Sigmoid colon (tissue), 7 donors: ENCODE results near the gene SPARC. TPM values are rescaled to one million over a fixed set of nuclear protein-coding genes. Genes with fewer than 3 reads are reported as not detected.

Experiments used
- DNase-seq: peaks from one replicate; pipeline ENCODE4 v3.0.0-alpha.2; 2019
- H3K27ac ChIP-seq, 4 donors: fragments of 200-600 bp; sonication (generic); one replicate each; pipeline ENCODE4 v1.5.1; 2016 to 2019; ENCODE audit warnings: mild to moderate bottlenecking in 1 of 4
- H3K27me3 ChIP-seq, 3 donors: fragments of 200-600 bp; sonication (generic); one replicate each; pipeline ENCODE4 v1.5.1; 2019; ENCODE audit warnings: mild to moderate bottlenecking in 1 of 3
- H3K36me3 ChIP-seq, 4 donors: fragments of 200-600 bp; sonication (generic); one replicate each; pipeline ENCODE4 v1.5.1; 2016 to 2019
- H3K4me1 ChIP-seq, 4 donors: fragments of 200-600 bp; sonication (generic); one replicate each; pipeline ENCODE4 v1.5.1; 2017 to 2019
- H3K4me3 ChIP-seq, 4 donors: fragments of 200-600 bp; sonication (generic); one replicate each; pipeline ENCODE4 v1.5.1; 2017 to 2019; ENCODE audit warnings: mild to moderate bottlenecking in 2 of 4, moderate library complexity in 1 of 4
- H3K9me3 ChIP-seq, 4 donors: fragments of 200-600 bp in 3 of 4; sonication (generic) in 3 of 4; one replicate each; pipeline versions ENCODE4 v1.5.1 to v1.6.1; 2013 to 2019
- CTCF ChIP-seq, 4 experiments: fragments of 450-650 bp in 3 of 4; fragments of 200-600 bp in 1 of 4; IDR thresholded peaks; one replicate each; pipeline ENCODE4 v1.5.1; 2016 to 2019; ENCODE audit warnings: antibody characterized with exemption in 4 of 4, mild to moderate bottlenecking in 3 of 4, moderate library complexity in 2 of 4
- EP300 ChIP-seq, 4 donors: sonication (generic); formaldehyde crosslinking; IDR thresholded peaks; one replicate each; pipeline ENCODE4 v1.6.1; 2017; ENCODE audit warnings: antibody characterized with exemption in 4 of 4
- POLR2A ChIP-seq, 2 donors: fragments of 450-650 bp; IDR thresholded peaks; one replicate each; pipeline ENCODE4 v1.6.1; 2016; ENCODE audit warnings: antibody characterized with exemption in 2 of 2, mild to moderate bottlenecking in 2 of 2, moderate library complexity in 2 of 2
- POLR2AphosphoS5 ChIP-seq, 4 donors: sonication (generic); formaldehyde crosslinking; IDR thresholded peaks; one replicate each; pipeline ENCODE4 v1.6.1; 2017; ENCODE audit warnings: antibody characterized with exemption in 4 of 4
- WGBS, 2 donors: extraction: QIAGEN DNeasy Blood & Tissue Kit; methylation state at CpG; one replicate each; pipeline ENCODE4 v1.1.7; 2013; 5-methylcytosine and 5-hydroxymethylcytosine counted together
- intact Hi-C: fragments of 100-400 bp; cut with DNase I; formaldehyde crosslinking; loops from one replicate; pipeline ENCODE4 v1.15.1; 2023
- polyA plus RNA-seq, 3 donors: library from polyadenylated mRNA; stranded (reverse); fragments of 200-250 nt; gene quantifications; one replicate each; pipeline ENCODE4 v1.2.3, GENCODE V29; 2013
- total RNA-seq, 4 donors: library from RNA; depleted of rRNA; stranded (reverse); fragments of >200 nt; gene quantifications; one replicate each; pipeline ENCODE4 v1.1.0, GENCODE V29; 2016
- donor health status: healthy with polysubstance abuse.
- donor health status: Bipolar disorder and iron deficiency.
- donor health status: healthy.

SPARC gene
- total and polyA plus RNA-seq, 7 donors = 47.6 to 821 (median 272) TPM

GRCh38 chr5:151672516-151672915 lies 14.2 kb downstream of the SPARC start:
- no peak for DNase-seq
- peak overlapping the region; percentile 72 to 95 (median 90) for H3K27ac ChIP-seq
- H3K4me1 ChIP-seq = peaks cover 0 to 91% (median 82%) of the 10 kb centered on the region in 4 donors
- intact Hi-C loops = no loop called here
- H3K27me3 ChIP-seq = no peaks in the 10 kb centered on the region
- H3K4me3 ChIP-seq = no peak overlapping the region
- H3K9me3 ChIP-seq = no peaks in the 10 kb centered on the region
- peaks cover under 1 to 70% (median 34%) of the 10 kb centered on the region in 4 donors for H3K36me3 ChIP-seq
- TF ChIP-seq EP300 (IDR thresholded peaks at IDR 0.05) (no peak), CTCF (IDR thresholded peaks at IDR 0.05) (no peak), POLR2AphosphoS5 (IDR thresholded peaks at IDR 0.05) (no peak), POLR2A (IDR thresholded peaks at IDR 0.05) (no peak)
- 85 to 89% methylated on average over 8 of the region's 8 CpGs for WGBS, 2 donors

- WGBS, 2 donors = 52 to 73% methylated on average over 4 of the region's 4 CpGs
- peaks cover 0 to 91% (median 82%) of the 10 kb centered on the region in 4 donors for H3K4me1 ChIP-seq
- no peaks in the 10 kb centered on the region for H3K9me3 ChIP-seq
- H3K36me3 ChIP-seq = peaks cover 6 to 76% (median 39%) of the 10 kb centered on the region in 4 donors
- TF ChIP-seq POLR2AphosphoS5 (IDR thresholded peaks at IDR 0.05) = peak in 1 of 4 donors; percentile 43
- TF ChIP-seq EP300 (IDR thresholded peaks at IDR 0.05) = no peak
- no peak for TF ChIP-seq POLR2A (IDR thresholded peaks at IDR 0.05)
- DNase-seq = no peak
- intact Hi-C loops = no loop called here
- peak overlapping the region; percentile 72 to 95 (median 90) for H3K27ac ChIP-seq
- H3K27me3 ChIP-seq = no peaks in the 10 kb centered on the region
- H3K4me3 ChIP-seq = no peak overlapping the region
These were observed 14.8 kb downstream of the SPARC start for GRCh38 chr5:151671950-151672349.

- Histone ChIP-seq H3K27me3 (no peaks in the 10 kb centered on the region), H3K27ac (peak overlapping the region; percentile 72 to 95 (median 90)), H3K9me3 (no peaks in the 10 kb centered on the region), H3K4me1 (peaks cover 0 to 91% (median 82%) of the 10 kb centered on the region in 4 donors), H3K4me3 (no peak overlapping the region), H3K36me3 (peaks cover 11 to 84% (median 48%) of the 10 kb centered on the region in 4 donors)
- intact Hi-C loops = no loop called here
- WGBS, 2 donors = 68 to 82% methylated on average over 6 of the region's 6 CpGs
- no peak for DNase-seq
- TF ChIP-seq CTCF (IDR thresholded peaks at IDR 0.05) = no peak
- peak in 3 of 4 donors; percentile 26 to 59 (median 38) for TF ChIP-seq POLR2AphosphoS5 (IDR thresholded peaks at IDR 0.05)
These were observed 15.6 kb downstream of the SPARC start for GRCh38 chr5:151670953-151671636.

- intact Hi-C loops = no loop called here
- H3K9me3 ChIP-seq = no peaks in the 10 kb centered on the region
- H3K36me3 ChIP-seq = peaks cover 11 to 93% (median 53%) of the 10 kb centered on the region in 4 donors
- H3K4me3 ChIP-seq = no peak overlapping the region
- H3K4me1 ChIP-seq = peaks cover 0 to 91% (median 82%) of the 10 kb centered on the region in 4 donors
- TF ChIP-seq EP300 (IDR thresholded peaks at IDR 0.05) (no peak), CTCF (IDR thresholded peaks at IDR 0.05) (no peak), POLR2AphosphoS5 (IDR thresholded peaks at IDR 0.05) (peak in 1 of 4 donors; percentile 34), POLR2A (IDR thresholded peaks at IDR 0.05) (no peak)
- peak overlapping the region; percentile 72 to 95 (median 90) for H3K27ac ChIP-seq
- 31 to 62% methylated on average over 4 of the region's 4 CpGs for WGBS, 2 donors
- DNase-seq = no peak
- no peaks in the 10 kb centered on the region for H3K27me3 ChIP-seq
These were observed 16.5 kb downstream of the SPARC start for GRCh38 chr5:151670083-151670686.

- TF ChIP-seq POLR2AphosphoS5 (IDR thresholded peaks at IDR 0.05) = no peak
- no peak for TF ChIP-seq POLR2A (IDR thresholded peaks at IDR 0.05)
- Histone ChIP-seq H3K4me3 (no peak overlapping the region), H3K9me3 (no peaks in the 10 kb centered on the region), H3K4me1 (peaks cover 0 to 83% (median 73%) of the 10 kb centered on the region in 4 donors), H3K36me3 (peaks cover 11 to 95% (median 47%) of the 10 kb centered on the region in 4 donors), H3K27ac (peak overlapping the region in 2 of 4 donors; percentile 64 to 95), H3K27me3 (no peaks in the 10 kb centered on the region)
- 84 to 91% methylated on average over 7 of the region's 7 CpGs for WGBS, 2 donors
- DNase-seq = no peak
- intact Hi-C loops = no loop called here
These were observed 19.6 kb downstream of the SPARC start for GRCh38 chr5:151667083-151667482.
